A172 (cell line): Measurements from ENCODE around the gene ZNF329. TPM values are rescaled to one million over a fixed set of nuclear protein-coding genes. Genes with fewer than 3 reads are reported as not detected.
"Not testable (repeated sequence)": the region's sequence is repeated elsewhere in the genome, so short reads cannot be mapped to it uniquely, and the experiment has no call there.

Experiments used
- DNase-seq: peaks from one replicate; pipeline ENCODE4 v3.0.0-alpha.2; 2015; ENCODE audit warnings: low spot score
- total RNA-seq: library from RNA; depleted of rRNA; stranded (reverse); fragments of >200 nt; shearing (Covaris generic); gene quantifications from 2 replicates; pipeline ENCODE4 v1.2.3, GENCODE V29; 2014; rRNA removed

The ZNF329 gene
- 16.0 and 16.6 TPM in 2 replicates for total RNA-seq

DNA sequence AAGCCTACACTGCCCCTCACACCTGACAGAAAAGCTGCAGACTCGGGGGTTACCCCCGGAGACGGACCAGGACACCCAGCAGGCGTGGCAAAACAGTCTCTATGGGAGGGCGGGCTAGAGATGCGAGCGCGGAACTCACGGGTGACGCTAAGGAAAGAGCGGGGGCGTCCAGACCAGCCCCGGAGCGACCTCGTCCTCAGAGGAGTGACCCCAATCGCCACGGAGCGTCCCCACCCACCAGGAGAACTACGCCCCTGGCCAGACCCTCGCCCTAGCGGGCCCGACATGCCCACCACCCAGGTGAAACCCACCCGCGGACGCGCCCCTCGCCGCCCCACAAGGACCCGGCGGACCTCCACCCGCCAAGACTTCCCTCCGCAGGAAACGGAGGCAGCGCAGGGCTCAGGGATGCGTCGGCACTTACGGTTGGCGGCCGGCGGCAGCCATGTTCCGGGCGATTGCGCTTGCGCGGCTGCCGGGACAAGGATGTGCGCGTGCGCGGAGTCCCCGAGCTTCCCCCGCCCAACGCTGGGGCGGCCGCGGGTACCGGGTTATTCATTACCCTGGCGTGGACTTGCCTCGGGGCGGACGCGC lies at the start of gene ZNF329:
ZNF329 (minus strand) TSS at position 462 of the 594 bp plus-strand sequence. CDS start 21,286 bp downstream, outside the sequence.
- peak; percentile 87 for DNase-seq

DNA sequence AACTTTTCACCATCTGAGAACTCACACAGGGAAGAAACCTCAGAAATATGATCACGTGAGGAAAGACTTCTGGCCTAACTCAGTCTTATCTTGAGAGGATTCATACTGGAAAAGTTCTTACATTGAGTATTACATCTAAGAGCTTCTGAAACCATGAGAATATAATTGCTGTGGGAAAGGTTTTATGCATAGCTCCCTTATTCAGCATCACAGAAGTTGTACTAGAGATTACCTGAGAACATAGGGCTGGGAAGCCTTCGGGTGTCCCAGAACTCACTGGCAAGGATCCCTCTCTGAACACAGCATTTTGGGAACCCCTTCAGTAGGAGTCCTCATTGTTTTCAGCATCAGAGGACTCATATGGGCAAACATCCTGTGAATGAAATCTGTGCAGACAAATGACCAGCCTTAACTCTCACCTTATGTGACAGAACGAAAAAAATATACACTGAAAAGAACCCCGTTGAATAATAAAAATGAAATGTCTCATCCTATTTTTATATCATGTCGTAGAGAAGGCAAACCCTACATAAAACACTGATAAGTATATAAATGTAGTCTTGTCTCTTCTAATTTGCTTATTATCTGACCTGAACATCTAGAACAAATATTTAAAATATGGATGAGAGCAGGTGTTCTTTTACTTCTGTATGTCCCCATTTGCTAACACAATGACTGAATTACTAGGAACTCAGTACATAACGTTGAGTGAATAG lies 46.5 kb upstream of the ZNF329 start:
- DNase-seq: peak; percentile 29

DNA sequence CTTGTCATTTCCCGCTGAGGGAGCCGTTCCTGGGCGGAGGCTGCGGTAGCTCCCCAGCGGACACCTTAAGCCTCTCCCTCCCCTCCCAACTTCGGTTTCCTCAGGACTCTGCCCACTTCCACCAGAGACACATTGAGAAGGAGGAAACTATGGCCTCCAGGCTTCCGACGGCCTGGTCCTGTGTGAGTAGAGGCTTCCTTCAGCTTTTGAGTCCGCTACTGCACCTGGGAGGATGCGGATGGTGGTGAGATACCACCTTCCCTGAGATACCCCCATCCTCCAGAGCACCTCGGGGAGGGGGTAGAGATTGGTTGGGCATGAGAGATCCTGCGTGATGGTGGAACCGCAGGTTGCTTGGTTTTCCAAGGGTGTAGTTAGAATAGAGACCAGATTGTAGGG lies 33.2 kb upstream of the ZNF329 start:
- DNase-seq: no peak

DNA sequence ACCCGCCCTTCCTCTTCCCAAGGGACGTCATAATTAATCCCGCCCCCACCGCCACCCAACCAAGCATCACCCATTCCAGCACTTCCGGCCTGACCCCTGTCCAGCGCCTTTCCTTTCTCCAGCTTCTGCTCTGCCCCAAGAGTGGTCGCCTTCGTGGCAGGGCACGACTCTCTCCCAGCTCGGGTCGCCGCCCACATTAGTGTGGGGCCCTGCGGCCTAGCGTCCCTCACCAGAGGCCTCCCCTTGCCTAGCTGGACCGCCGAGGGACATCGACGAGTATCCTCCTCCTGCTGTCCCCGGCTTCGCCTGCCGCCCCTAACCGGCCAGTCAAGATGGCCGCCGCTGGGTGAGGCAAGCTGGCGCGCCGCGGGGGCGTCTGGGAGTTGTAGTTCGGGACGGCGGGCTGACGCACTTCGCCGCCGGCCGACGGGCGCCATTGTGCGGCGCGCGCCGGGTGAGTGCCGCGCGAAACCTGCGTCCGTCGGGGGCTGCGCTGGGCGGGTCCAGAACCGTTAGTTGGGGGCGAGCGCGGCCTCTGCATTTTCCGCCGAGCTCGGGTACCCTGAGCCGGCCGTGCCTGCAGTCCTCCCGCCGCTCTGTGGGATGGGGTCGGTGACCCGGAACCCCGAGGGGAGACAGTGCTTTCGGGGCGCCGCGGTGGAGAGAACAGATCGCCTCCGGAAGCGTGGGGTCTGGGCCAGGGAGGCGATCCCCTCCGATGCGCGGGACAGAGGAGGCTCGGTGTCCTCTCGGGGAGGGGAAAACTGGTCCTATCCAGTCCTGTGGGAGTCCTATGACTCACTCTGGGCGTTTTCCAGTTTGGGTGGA lies 32.6 kb upstream of the ZNF329 start, which contains the start of gene ZNF274:
ZNF274 (plus strand) TSS at position 73 of the 828 bp plus-strand sequence. CDS start 905 bp downstream, outside the sequence.
- peak; percentile 96 for DNase-seq

DNA sequence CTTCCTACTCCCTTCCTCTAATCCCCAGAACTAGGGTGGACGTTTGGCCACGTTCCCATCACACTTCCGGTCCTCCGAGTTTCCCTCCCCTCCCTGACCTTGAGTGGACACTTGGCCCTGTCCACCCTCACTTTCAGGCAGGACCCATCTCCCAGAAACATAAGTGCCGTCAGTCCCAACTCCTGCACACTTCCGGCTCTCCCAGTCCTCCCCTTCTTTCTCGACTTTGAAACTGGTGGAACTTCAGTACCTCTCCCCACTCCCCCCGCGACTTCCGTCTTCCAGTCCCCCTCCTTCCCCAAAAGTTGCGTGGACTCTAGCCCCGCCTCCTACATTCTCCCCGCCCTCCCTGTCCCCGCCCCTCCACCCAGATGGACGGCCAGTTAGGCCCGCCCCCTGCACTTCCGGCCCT lies 32.0 kb upstream of the ZNF329 start:
- DNase-seq: no peak

DNA sequence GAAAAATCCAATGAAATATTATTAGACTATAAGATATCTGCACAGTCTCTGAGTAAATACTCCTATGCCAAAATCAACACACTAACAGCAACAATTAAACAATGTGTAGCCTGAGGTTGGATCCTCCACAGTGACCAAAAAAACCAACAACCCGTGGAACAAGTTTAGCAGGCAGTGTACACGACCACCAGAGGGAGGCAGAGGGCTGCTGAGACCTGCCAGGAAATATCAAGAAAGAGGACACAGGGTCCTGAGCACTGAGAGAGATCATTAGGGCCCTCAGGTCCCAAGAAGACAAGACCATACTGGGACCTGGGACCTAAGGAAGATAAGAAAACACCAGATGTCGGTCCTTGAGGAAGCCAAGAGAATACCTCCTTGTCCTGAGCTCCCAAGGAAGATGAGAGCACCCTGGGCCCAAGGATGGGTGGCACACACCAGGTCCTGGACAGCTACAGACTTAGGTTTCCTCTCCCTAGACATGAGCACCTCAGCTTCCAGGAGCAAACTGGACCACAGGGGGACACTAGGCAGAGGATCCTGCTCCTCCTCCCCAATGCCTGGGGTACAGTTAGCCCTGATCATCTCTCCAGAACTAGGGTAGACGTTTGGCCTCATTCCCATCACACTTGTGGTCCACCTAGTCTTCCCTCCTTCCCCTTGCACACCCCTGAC lies 31.4 kb upstream of the ZNF329 start:
- DNase-seq: peak; percentile 49

DNA sequence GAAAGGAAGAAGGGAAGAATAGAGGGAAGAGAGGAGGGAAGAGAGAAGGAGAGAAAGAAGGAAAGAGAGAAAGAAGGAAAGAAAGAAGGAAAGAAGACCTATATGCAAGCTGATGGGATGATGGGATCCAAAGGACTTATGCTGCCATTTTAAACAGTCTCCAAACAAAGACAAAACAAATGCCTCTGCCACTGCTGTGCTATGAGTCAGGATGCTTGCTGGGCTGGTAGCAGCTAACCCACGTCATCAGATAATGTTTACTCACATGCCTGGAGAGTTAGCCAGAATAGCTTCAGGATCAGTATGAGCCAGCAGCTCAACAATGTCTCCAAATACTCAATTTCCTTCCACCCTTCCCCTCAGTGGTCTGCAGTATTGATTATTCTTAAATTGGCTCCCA lies 20.3 kb upstream of the ZNF329 start:
- DNase-seq: peak; percentile 72

DNA sequence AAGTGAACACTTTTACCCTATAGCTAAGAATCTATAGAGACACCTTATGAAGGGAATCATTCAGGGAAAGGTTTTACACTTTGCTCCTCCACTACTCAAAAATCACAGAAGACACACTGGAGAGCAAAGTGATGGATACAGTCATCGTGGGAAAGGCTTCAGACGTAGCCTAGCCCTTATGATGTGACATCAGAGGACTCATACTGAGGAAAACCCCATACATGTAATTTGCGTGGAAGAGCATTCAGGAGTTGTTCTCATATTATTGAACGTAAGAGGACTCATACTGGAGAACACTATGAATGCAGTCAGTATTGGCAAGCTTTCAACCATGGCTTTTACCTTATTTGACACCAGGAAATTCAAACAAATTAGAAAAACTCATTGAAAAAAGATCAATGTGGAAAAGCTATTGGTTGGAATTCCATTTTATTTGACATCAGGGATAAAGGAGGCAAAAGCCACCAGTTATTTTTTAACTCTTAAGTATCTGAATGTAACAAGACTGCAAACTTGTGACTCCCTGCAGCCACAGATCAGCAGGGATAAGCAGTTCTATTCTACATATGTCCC lies 16.2 kb upstream of the ZNF329 start:
- no peak for DNase-seq

DNA sequence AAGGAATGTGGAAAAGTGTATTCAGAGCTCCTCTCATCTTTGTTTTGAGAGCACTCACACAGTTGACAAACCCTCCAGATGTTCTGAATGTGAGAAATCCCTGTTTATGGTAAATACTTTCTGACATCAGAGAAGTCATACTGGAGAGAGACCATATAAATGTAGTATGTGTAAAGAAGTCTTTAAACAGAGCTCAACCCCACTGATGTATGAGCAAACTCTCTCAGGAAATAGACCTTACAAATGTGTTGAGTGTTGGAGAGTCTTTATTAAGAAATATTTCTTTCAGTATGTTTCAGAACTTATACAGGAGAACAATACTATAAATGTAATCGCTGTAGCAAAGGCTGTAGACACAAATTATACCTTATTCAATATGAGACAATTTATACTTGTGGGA lies 15.7 kb upstream of the ZNF329 start:
- DNase-seq: no peak

DNA sequence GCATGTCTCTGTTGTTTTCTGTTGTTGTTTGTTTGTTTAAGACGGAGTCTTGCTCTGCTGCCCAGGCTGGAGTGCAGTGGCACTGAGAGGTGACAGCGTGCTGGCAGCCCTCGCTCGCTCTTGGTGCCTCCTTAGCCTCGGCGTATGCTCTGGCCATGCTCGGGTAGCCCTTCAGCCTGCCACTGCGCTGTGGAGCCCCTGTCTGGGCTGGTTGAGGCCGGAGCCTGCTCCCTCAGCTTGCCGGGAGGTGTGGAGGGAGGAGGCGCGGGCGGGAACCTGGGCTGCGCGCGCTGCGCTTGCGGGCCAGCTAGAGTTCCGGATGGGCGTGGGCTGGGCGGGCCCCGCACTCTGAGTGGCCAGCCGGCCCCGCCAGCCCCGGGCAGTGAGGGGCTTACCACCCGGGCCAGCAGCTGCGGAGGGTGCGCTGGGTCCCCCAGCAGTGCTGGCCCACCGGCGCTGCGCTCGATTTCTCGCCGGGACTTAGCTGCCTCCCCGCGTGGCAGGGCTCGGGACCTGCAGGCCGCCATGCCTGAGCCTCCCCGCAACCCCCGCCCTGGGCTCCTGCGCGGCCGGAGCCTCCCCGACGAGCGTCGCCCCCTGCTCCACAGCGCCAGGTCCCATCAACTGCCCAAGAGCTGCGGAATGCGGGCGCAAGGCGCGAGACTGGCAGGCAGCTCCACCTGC lies 6.6 kb upstream of the ZNF329 start:
- no peak for DNase-seq

DNA sequence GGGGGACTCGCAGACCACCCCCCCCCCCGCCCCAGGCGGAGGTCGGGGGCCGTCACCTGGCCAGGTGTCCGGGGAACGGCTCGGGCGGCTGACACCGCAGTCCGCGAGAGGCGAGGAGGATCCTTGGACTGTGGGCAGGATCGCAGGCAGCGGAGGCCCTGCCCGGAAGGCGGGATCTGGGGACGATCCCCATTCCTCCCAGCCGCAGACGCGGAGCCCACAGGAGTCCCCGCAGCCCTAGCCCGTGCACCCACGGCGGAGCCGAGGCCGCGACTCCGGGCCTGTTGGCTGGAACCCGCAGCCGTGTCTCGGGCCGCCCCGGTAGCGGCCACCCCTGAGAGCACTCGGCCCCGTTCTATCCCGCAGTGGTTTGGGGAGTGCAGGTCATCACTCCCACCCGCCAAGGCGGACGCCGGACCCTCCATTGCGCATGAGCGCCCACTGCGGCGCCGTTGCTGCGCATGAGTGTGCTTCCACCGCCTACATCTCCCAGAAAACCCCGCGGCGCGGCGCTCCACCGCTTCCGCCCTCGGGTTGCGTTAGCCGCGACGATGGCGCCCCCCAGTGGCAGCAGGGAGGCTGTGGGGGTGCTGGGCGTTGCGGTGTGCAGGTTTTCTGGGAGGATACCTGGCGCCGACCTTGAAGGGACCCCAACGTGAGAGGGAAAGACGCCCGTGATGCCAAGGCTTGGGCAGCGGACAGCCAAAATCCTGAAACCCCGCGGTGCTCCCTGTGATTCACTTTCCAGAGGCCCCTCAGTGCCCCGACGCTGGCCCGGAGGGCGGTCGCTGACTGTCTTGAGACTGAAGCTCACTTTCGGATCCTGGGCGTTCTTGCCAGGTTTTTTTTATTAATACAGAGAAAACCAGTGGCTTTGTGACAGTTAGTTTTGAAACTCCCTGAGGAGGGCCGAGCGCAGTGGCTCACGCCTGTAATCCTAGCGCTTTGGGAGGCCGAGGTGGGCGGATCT lies 4.4 kb upstream of the ZNF329 start:
- DNase-seq: no peak

DNA sequence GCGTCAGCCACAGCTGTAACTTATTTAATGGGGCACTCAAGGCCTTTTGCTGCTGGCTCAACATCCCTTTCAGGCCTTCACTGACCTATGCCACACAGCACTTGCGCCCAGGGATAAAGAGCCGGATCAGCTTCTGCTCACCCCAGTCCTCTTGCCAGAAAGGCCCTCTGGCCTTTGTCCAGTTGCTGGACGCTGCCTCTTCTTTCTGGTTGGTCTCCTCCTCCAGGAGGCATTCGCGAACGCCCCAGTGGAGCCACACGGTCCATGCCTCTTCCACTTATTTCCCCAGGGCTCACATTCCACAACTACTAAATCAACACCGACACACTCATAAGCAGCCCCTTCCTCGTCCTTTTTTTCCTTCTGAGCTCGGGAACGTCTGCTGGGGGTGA lies 3.7 kb upstream of the ZNF329 start:
- DNase-seq: no peak

DNA sequence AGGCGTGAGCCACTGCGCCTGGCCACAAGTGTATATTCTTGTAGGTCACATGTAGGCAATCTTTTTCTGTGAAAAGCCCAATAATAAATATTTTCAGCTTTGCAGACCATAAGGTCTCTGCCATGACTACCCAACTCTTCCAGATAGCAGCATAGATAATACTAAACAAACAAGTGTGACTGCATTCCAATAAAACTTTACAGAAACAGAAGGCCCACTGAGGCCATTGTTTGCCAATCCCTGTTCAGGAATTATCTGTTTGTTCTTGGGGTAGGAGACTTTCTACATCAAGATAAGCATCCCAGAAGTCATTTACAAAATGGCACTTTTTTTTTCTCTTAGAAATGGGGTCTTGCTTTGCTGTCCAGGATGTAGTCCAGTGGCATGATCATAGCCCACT lies 2.8 kb upstream of the ZNF329 start:
- no peak for DNase-seq

DNA sequence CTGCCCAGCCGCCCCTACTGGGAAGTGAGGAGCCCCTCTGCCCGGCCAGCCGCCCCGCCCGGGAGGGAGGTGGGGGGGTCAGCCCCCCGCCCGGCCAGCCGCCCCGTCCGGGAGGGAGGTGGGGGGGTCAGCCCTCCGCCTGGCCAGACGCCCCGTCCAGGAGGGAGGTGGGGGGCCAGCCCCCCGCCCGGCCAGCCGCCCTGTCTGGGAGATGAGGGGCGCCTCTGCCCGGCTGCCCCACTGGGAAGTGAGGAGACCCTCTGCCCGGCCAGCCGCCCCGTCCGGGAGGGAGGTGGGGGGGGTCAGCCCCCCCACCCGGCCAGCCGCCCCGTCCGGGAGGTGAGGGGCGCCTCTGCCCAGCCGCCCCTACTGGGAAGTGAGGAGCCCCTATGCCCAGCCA lies 3.1 kb downstream of the ZNF329 start:
- DNase-seq: not testable (repeated sequence)

DNA sequence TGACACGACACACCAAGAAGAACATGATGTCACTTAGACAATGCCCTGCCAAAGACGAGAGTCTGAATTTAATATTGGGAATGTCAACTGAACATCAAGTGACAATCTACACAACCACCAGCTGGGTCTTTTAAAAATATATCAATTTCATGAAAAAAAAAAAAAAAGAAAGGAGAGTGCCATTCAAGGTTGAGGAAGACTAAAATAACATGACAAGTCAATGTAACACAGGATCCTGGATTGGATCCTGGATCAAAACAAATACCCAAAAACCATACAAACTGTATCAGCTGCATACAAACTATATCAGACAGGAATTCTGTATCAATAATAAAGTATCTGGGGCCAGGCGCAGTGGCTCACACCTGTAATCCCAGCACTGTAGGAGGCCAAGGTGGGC lies 4.7 kb downstream of the ZNF329 start:
- no peak for DNase-seq

DNA sequence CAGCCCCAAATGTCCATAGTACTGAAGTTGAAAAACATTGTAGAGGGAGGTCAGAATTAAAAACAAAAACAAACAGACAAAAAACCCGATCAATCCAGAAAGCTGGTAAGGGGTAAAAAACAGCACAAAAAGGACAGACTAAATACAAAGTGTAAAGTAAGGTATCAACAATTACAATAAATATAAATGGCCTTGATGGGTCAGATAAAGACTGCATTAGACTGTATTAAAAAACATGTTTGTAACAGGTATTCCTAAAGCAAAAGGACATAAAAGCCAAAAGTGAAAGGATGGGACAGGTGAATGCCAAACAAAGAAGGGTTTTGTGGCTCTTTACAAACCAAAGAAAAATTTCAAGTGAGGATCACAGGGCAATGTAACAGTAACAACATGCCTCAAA lies 16.3 kb downstream of the ZNF329 start:
- no peak for DNase-seq

DNA sequence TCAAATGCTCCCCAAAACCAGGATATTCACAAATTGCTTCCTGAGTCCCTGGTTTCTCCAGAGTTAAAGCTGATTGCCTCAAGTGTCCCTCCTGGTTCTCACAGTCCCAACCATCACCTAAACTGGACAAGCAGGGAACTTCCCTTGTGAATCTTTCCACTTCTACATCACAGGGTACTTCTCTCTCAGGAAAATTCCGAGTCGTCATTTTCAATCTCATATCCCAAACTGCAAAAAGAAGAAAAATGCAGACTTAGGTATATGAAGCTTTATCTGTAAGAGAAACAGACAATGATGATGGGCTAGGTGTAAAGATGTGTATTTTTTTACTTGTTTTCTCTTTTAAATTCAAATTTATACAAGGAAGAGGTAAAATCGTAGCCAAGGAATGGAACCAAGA lies 21.3 kb downstream of the ZNF329 start:
- DNase-seq: no peak

DNA sequence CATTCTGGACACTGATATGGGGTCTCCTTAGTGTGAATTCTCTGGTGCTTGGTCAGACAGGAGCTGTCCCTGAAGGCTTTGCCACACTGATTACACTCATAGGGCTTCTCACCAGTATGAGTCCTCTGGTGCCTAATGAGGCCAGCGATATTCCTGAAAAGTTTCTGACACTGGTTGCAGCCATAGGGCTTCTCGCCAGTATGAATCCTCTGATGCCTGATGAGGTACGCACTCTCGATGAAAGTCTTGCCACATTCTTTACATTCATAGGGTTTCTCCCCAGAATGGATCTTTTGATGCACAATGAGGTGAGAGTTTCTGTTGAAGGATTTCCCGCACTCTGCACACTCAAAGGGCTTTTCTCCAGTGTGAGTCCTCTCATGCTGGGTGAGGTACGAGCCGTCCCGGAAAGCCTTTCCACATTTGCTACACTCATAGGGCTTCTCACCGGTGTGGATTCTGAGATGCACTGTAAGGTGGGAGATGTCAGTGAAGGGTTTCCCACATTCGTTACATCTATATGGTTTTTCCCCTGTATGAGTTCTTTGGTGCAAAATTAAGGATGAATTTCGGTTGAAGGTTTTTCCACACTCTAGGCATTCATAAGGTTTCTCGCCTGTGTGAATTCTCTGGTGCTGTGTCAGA lies 22.4 kb downstream of the ZNF329 start:
- DNase-seq: no peak

DNA sequence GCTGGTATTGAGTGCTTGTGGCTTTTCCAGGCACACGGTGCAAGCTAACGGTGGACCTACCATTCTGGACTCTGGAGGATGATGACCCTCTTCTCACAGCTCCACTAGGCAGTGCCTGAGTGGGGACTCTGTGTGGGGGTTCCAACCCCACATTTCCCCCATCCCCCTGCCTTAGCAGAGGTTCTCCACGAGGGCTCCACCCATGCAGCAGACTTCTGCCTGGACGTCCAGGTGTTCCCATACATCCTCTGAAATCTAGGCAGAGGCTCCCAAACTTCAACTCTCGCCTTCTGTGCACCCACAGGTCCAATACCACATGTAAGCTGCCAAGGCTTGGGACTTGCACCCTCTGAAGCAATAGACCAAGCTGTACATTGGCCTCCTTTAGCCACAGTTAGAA lies 27.2 kb downstream of the ZNF329 start:
- no peak for DNase-seq
